Measurements from ENCODE around the gene ABCA13. TPM values are rescaled to one million over a fixed set of nuclear protein-coding genes. Genes with fewer than 3 reads are reported as not detected.

ABCA13 gene
- polyA plus RNA-seq, 1 of the 3 experiments (the other 2 are of a cell fraction), result not detected

GRCh38 chr7:48398191-48398590 is 226.9 kb downstream of the ABCA13 start:
- 17% methylated on average over 2 of the region's 2 CpGs for WGBS (ENCODE audit: low lambda C conversion rate)

More at GRCh38 chr7:48398191-48398590, 226.9 kb downstream of the ABCA13 start:
- no peaks in the 10 kb centered on the region for H3K4me1 ChIP-seq (ENCODE audit: control insufficient read depth in 1 of 2, insufficient read depth in 2 of 2, low read depth in 1 of 2, low read length in 1 of 2)
- CTCF ChIA-PET, result interaction anchor here (0.9 kb wide), 1 partner anchor 111 kb away, joined by 3 read pairs; no protein-coding TSS in a partner anchor
- H3K36me3 ChIP-seq (replicated peaks in 1 of 2; ENCODE audit: control insufficient read depth in 1 of 2, insufficient read depth in 2 of 2, low read length in 1 of 2), result no peaks in the 10 kb centered on the region
- H3K4me3 ChIP-seq (ENCODE audit: low read depth in 2 of 2, low read length in 1 of 2), result no peak overlapping the region
- H3K27ac ChIP-seq (ENCODE audit: low read depth in 2 of 2, low read length in 1 of 2), result no peak overlapping the region
- H3K79me2 ChIP-seq (ENCODE audit: insufficient read depth), result no peaks in the 10 kb centered on the region
- H3K27me3 ChIP-seq (ENCODE audit: insufficient read depth), result peaks cover 9% of the 10 kb centered on the region; the same call in 1 of the 2 replicates
- TF ChIP-seq, protein P1, sequence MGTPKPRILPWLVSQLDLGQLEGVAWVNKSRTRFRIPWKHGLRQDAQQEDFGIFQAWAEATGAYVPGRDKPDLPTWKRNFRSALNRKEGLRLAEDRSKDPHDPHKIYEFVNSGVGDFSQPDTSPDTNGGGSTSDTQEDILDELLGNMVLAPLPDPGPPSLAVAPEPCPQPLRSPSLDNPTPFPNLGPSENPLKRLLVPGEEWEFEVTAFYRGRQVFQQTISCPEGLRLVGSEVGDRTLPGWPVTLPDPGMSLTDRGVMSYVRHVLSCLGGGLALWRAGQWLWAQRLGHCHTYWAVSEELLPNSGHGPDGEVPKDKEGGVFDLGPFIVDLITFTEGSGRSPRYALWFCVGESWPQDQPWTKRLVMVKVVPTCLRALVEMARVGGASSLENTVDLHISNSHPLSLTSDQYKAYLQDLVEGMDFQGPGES (IDR thresholded peaks at IDR 0.05; ENCODE audit: low read depth, low read length), result no peak
- TF ChIP-seq SIN3A (IDR thresholded peaks at IDR 0.05; ENCODE audit: borderline replicate concordance, low read depth, low read length) (no peak), FOXJ3 (CRISPR knock-in tag; IDR thresholded peaks at IDR 0.05) (no peak), PBX3 (IDR thresholded peaks at IDR 0.05) (no peak), RAD21 (IDR thresholded peaks at IDR 0.05; ENCODE audit: low read length) (no peak), TEAD4 (IDR thresholded peaks at IDR 0.05; ENCODE audit: borderline replicate concordance, insufficient read depth) (no peak), SMC3 (IDR thresholded peaks at IDR 0.05; ENCODE audit: low read depth, low read length) (no peak), EZH2phosphoT487 (IDR thresholded peaks at IDR 0.05; ENCODE audit: borderline replicate concordance, low read depth) (no peak), GATA2 (CRISPR knock-in tag; IDR thresholded peaks at IDR 0.05) (no peak), NFIC (IDR thresholded peaks at IDR 0.05; ENCODE audit: borderline replicate concordance) (no peak), ELF1 (IDR thresholded peaks at IDR 0.05) (no peak), CTCF (IDR thresholded peaks at IDR 0.05) (no peak), TAF1 (IDR thresholded peaks at IDR 0.05; ENCODE audit: borderline replicate concordance, low read depth, low read length) (no peak), MXI1 (IDR thresholded peaks at IDR 0.05; ENCODE audit: low read depth, low read length) (no peak), USF2 (IDR thresholded peaks at IDR 0.05; ENCODE audit: borderline replicate concordance, low read depth, low read length) (no peak), CHD2 (IDR thresholded peaks at IDR 0.05; ENCODE audit: low read length, partially characterized antibody) (no peak), YY1 (IDR thresholded peaks at IDR 0.05; ENCODE audit: low read depth) (no peak), MEF2A (IDR thresholded peaks at IDR 0.05; ENCODE audit: borderline replicate concordance, low read depth) (no peak), NRF1 (IDR thresholded peaks at IDR 0.05; ENCODE audit: low read depth, low read length) (no peak)
- TF ChIP-seq, protein P2, sequence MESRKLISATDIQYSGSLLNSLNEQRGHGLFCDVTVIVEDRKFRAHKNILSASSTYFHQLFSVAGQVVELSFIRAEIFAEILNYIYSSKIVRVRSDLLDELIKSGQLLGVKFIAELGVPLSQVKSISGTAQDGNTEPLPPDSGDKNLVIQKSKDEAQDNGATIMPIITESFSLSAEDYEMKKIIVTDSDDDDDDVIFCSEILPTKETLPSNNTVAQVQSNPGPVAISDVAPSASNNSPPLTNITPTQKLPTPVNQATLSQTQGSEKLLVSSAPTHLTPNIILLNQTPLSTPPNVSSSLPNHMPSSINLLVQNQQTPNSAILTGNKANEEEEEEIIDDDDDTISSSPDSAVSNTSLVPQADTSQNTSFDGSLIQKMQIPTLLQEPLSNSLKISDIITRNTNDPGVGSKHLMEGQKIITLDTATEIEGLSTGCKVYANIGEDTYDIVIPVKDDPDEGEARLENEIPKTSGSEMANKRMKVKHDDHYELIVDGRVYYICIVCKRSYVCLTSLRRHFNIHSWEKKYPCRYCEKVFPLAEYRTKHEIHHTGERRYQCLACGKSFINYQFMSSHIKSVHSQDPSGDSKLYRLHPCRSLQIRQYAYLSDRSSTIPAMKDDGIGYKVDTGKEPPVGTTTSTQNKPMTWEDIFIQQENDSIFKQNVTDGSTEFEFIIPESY (IDR thresholded peaks at IDR 0.05; ENCODE audit: borderline replicate concordance, low read depth), result no peak
- POLR2A ChIA-PET, result no interaction called here
- no peak for DNase-seq
- H3K4me2 ChIP-seq, result no peak overlapping the region
- H3K9ac ChIP-seq, result no peak overlapping the region
- H4K20me1 ChIP-seq (ENCODE audit: insufficient read depth), result no peaks in the 10 kb centered on the region
- no peak overlapping the region for H2AFZ ChIP-seq (ENCODE audit: low read depth)
- no peaks in the 10 kb centered on the region for H3F3A ChIP-seq (replicated peaks; ENCODE audit: insufficient read depth)
- H3K9me3 ChIP-seq, result no peaks in the 10 kb centered on the region
- H3K9me2 ChIP-seq, result no peaks in the 10 kb centered on the region
